ENCODE results near the gene TRPV4.

The TRPV4 gene

DNA sequence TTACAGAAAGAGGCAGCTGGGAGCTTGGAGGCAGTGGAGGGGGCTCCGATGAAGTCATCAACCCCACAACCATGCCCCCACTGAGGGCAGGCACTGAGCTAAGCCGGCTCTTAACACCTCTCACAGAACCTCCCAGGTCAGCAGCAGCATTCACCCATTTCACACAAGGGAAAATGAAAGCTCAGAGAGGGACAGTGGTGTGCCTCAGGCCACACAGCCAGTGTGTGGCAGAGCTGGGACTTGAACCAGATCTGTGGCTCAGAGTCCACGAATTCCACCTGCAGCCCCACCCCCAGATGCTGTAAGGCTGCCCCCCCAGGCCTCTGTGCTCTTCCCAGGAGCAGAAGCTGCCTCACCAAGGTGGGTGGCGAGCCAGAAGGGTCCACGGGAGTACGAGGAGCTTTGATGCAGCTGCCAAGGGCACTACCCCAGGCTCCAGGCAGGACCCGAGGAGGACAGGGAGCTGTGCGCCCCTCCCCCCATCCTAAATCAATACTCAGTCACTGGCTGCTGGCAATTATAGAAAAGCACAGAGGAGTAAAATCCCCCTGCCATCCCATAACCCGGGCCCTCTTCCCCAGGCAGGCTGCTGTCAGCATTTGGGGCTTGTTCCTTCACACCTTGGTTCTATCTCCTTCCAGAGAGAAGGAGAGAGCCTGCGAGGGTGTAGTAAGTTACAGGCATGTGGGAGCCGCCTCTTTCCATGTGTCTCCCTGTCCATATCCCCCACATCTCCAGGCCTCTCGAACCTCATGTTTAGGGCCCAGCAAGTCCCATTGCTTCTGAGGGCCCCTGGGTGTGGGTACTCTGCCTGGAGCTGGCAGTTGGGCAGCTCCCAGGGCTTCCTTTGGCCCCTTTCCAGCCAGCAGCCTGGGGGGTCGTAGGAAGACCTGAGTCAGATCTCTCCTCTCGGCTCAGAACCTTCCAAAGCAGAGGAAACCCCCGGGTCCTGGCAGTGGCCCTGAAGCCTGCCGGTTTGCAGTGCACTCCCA, 72.0 kb downstream of the TRPV4 start:
- DNase-seq (ENCODE audit: low read depth): no peak

DNA sequence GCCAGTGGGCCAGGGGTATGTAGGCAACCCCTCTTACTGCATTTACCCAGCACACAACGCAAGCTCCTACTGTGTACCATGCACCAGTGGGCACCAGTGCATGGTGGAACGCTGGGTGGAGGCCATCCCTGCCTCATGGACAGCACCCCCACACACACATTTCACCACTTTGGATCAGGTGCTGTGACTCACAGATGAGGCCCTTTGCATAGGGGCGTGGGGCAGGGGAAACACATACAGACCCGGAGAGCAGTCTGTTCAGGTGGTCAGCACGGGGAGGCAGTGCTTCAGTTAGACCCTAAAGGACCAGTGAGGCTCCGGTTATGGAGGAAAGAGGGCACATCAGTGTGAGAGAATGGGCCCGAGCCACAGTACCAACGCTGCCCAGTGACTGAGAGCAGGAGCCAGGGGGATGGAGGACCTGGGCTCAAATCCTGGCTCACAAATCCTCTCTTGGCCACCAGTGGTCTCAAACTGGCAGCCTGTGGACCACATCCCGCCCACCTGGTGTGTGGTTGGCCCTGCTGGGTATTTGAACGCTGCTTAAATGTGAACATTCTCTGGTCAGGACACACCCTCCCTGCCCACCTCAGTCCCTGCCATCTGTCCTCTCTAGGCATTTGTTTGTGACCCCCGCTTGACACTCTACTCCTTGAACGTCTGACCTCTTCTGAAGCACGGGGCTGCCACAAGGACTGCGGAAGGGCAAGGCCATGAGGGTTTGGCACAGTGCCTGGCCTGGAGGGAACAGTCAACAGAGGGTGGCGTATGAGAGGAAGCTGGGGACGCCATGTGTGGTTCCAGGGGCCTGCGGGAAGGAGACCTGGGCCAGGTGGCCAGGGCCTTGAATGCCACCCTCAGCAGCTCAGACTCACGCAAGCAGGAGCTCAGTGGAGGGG, 72.9 kb downstream of the TRPV4 start:
- DNase-seq (ENCODE audit: low read depth): no peak

DNA sequence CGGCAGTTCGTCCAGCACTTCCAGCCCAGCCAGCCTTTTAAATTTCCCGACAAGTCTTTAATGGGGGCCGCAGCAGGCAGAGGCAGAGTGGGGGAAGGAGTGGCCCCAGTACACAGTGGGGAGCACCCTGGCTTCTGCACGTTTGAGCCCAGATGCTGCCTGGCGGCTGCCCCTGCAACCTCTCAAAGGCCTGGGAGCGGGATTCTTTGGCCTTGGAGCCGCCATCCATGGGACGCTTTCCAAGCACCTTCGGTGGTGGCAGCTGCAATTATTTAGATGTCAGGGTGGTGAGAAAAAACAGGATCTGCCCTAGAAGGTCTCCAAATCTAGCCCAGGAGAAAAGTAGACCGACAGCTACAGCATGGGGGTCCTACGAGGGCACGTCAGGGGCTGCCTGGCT, 73.6 kb downstream of the TRPV4 start:
- no peak for DNase-seq (ENCODE audit: low read depth)

DNA sequence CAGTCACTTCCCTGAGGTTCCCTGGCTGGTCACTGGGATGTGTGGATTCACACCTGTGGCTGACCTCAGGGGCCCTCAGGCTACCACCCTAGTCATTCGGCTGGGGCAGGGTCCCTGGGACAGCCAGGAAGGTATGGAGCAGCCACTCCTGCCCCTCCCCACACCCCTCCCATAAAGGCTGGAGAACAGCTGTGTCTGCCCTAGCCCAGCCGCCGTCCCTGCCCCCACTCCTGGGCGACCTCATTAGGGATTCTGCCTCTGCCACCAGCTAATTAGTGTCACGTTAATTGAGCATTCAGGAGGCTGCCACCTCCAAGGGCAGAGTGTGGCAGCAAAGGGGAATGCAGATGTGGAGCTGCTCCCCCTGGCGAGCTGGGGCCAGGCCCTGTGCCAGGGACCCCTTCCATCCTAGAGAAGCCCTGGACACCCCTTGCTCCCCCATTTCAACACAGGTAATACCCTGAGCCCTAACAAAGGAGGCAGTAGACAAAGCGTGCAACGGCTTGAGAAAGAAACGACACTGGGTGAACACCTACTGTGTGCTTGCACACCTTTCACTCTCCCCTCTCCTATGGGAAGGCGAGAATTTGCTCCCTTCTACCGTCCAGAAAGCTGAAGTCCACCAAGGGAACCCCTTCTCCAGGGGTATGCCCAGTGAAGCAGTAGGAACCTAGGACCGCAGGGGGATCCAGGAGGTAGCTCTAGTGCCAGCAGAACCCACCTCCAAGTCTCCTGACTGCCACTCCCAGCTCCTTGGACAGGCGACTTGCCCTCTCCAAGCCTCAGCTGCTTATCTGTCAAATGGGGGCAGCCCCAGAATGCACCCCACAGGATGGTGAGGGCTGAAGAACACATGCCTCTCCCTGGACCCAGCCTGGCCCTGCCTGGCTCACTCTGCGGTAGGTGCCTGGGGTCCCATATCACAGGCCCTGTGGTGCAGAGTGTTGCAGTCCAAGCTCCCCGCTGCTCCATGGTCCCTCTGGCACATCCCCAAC, 74.5 kb downstream of the TRPV4 start:
- no peak for DNase-seq (ENCODE audit: low read depth)

DNA sequence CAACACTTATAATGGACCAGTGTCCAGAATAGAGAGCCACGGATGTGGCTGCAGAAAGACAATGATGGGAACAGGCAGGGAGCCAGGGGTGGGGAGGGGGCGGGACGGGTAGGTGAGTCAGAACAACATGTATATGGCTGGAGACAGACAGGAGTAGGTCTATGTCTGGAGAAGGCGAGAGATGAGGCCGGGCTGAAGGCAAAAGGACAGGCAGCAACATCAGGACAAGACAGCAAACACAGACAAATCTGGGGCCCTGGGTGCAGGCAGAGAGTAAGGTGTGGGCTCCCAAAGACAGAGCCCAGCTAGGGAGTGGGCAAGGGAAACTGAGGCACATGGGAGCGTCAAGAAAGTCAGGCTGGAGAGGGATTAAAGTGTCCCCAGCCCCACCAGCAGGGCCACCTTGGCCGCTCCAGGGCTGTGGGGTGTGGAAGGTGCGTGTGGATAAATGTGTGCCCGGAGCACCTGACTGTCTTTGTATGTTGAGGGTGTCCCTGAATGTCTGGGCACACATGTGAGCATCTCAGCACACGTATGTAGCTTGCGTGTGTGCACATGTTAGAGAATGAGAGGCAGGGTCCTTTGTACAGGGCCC, 75.4 kb downstream of the TRPV4 start:
- DNase-seq (ENCODE audit: low read depth): no peak

DNA sequence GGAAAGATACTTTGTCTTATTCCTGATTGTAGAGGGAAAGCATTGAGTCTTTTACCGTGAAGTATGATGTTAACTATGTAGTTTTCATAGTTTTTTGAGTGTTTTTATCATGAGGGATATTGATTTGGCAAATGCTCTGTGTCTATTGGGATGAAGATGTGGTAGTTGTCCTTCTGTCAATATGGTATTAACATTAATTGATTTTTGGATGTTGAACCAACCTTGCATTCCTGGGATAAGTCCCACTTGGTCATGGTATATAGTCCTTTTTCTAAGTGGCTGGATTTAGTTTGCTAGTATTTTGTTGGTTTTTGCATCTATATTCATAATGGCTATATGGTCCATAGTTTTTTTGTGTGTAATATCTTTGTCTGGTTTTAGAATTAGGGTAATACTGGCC, 76.7 kb downstream of the TRPV4 start:
- DNase-seq (ENCODE audit: low read depth): no peak

DNA sequence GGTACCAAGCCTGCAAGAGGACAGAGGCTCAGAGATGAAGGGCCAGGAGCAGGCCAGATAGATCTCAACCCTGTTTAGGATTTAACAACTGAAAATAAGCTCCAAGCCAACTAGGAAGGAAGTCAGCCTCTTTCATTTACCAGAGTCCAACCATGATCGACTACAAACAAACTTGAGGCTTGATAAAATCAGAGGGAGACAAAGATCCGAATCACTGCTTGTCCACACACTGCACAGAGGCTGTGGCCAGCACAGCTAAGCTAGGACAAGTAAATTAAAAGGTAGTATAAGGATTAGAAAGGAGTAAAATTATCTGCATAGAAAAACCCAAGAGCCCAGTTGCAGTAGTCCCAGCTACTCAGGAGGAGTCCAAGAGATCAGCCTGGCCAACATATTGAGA, 79.2 kb downstream of the TRPV4 start:
- no peak for DNase-seq (ENCODE audit: low read depth)

DNA sequence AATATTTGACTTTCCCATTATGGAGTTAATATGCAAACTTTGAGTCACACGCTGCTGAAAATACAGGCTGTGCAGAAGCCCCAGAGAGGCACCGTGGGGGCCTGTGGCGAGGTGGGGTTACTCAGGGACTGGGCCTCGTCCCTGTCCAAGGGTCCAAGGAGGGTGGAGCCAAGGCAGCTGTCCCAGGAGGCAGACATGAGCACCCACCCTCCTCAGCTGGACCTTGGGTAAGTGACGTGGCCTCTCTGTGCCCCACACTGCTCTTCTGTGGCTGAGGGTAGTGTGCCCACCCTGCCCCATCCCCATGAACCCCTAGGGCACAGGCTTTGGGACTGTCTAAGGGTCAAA, 80.2 kb downstream of the TRPV4 start:
- no peak for DNase-seq (ENCODE audit: low read depth)

DNA sequence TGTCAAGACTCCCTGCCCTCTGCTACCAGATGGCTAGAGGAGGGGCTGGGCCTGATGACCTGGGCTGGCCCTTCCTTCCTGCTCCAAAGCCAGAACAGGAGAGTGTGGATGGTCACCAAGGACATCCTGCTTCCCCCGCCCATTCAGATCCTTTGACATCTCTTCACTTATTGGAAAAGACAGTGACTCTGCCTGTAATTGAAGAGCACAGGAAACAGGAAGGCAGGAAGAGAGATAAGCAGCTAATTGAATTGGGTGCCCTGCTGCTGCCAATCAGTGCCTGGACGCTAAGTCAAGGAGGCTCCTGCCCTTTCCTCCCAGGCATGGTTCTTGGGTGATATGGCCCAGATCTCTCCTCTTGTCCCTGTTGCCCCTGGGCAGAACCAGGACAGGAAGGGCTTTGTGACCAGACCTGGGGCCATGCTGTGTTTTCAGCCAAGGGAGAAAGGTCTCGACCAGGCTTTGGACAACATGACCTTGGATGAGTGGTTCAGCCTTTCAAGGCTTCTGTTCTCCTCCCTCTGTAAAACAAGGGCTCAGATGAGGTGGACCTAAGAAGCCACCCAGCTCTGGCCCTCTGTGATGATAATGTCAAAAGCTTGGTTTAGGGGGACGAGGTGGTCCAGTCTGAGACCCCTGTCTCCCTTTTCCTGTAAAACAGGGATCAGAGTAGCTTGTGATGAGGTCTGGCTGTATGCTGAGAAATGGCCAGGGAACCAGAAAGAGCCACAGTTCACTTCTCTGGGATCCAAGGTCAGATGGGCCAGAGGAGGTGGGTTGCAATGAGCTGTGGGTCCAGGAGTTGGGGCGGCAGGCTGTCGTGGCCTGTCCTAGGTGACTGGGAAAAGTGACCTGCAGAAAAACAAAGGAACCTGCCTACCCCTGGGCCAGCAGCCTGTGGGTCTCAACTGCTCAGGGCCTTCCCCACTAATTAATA, 80.8 kb downstream of the TRPV4 start:
- no peak for DNase-seq (ENCODE audit: low read depth)

DNA sequence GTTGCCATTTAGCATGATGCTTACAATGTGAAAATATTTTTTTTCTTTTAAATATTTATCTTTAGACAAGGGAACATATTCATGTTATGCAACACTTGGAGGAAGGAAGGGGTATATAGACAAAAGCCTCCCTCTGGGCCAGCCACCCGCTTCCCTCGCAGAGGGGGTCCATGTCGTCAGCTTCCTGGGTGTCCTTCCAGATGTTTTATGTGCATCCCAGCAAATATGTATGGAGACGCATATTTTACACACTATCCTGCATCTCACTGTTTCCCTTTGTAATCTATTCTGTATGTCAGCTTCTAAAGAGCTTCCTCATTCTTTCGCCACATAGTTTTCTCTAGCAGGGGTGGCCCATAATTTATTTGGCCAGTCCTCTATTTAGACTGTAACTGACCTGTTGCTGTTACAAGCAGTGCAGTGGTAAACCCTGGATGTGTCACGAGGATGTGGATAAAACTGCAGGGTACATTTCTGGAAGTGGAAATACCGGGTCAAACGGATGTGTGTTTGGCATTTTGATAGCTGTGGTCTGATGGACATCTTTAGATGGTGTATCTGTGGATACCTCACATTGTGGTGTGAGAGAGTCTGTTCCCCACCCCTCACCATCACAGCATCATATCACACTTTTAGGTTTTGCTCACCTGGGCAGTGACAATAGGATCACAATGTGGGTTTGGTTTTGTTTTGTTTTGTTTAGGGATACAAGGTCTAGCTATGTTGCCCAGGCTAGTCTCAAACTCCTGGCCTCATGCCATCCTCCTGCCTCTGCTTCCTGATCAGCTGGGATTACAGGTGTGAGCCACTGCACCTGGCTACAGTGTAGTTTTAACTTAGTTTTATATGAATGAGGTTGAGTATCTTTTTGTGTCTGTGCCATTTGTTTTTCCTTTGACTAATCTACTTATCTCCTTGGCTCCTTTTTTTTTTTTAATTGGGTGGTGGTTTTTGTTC, 87.9 kb downstream of the TRPV4 start:
- no peak for DNase-seq (ENCODE audit: low read depth)

DNA sequence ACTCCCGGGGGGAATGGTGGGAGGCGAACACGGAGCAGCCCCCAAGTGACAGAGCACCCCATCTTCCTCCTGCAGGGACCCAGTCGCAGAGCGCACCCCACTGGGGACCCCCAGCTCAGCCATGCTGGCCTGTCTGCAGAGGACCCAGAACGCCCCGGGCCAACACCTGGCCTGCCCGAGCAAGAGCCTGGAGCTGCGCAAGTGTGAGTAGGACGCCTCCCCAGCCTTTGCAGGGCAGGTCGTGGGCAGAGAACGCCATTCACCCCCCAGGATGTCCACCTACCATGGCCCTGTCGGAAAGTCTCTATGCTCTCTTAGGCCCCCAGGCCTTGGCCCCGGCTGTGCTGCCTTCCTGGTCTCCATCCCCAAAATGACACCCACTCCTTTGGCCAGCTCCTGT, 89.2 kb downstream of the TRPV4 start:
- no peak for DNase-seq (ENCODE audit: low read depth)

DNA sequence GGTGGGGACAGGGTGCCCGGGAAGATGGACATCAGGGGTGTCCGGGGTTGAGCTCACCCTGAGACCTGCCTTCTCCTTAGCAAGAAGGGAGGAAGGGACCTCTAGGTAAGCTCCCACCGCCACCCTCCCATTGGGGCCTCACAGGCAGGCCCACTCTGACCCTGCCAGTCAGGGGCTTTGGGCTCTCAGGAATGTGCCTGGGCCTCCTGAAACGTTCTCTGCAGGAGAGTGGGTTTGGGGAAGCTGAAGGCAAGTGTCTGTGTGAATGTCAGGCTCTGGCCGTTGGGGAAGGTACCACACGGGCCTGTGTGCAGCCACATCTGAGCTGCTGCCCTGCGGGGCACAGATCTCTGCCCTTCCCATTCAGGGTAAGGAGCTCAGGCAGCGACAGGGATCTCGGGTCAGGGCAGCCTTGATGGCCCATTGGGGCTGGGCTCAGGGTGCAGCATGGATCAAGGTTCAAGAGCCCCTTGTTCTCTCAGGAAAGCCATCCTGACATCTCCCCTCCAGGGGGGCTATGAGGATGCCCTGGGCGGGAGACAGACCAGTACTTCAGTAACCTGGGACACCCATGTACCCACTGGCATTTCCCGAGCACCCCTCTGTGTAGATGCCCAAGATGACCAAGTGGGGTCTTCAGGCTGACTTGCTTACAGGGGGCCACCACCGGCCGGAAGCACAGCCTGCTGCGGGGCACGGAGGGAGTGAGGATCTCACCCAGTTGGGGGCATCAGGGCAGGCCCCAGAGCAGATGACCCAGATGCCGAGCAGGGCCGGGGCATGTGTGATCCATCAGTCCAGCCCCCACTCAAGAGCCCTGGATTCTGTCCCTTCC, 89.9 kb downstream of the TRPV4 start:
- no peak for DNase-seq (ENCODE audit: low read depth)

DNA sequence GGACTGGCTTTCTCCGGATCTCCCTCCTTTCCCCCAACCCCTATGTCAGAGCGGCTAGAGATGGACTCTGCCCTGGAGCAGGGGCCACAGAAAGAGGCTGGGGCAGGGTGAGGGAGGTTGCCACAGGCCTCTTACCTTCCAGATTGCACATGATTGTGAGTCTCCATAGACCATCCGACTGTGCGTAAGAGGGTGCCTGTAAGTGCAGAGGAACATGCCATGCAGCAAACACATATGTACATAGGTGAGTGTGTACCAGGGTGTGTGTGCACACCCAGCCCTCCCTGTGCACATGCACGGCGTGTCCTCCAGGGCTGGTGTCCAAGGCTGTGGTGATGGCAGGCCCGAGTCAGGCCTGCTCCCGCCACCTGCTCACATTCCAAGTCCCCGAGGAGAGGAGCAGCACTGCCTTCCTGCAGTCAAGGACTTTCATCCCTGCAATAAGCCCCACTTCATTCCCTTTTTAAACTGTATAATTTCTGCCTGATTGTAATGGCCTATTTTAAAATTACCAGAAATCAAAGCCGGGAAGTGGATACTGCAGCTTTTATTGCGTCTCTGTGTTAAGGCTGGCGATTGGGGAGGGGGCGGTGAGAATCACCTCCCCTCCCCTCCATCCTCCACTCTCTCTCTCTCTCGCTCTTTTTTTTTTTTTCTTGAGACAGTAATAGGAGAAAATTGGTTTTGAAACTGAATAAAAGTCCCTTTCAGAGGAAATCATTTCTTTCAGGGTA, 91.1 kb downstream of the TRPV4 start:
- DNase-seq (ENCODE audit: low read depth): no peak

DNA sequence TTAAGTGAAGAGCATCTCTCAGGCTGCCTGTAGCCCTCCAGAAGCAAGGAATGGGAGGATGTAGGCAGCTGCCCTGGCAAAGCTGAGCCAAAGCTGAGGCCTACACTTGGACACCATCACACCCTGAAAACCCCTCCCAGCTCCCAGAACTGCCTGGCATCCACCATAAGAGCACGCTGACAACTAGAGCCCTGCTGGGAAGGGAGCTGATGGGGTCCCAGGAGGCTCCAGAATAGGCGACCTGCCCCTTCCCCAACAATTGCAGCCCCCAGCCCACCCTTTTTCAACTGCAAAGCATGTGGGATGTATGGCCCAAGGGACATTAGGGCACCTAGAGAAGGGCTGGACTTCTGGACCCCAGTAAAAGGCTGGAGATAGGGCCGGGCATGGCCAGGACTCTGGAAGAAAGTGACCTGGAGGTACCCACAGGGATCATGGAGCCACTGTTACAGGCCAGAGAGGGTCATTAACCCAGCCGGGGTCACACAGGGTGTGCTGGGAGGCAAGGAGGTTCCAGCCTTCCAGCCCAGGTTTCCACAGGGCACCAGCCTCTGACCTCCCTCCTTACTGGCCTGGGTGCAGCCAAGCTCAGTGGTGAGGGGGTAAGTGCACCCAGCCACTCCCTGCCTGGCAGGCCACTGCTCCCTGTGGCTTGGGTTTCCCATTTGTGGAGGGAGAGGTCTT, 91.8 kb downstream of the TRPV4 start:
- no peak for DNase-seq (ENCODE audit: low read depth)

DNA sequence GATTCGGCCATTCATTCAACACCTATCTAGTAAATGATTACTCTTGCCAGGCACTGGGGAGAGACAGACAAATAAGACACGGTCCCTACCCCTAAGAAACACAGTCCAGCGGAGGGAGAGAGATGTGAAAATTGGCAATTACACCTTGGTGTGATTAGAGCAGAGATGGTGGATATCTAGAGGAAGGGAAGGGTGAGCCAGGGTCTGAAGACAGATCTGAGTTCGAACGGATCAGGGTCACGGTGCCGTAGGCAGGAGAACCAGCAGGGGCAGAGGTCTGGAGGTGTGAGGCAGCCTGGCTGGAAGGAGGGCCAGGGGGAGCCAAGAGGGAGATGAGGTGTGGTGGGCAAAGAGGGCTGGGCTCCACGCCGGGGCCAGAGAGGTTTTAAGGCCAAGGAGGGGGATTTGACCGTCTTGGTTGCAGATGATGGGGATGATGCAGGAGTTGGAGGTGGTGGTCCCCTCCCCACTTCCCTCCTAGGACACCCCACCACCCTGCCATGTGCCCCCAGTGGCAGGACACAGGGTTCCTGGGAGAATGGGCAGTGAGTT, 92.4 kb downstream of the TRPV4 start:
- no peak for DNase-seq (ENCODE audit: low read depth)
